Panc1 (cell line): Measurements from ENCODE around the gene HNF1A.

Experiments used
- CTCF ChIP-seq: fragments of 450-650 bp; IDR thresholded peaks from 2 replicates; pipeline ENCODE4 v1.5.1; 2017; ENCODE audit warnings: mild to moderate bottlenecking
- POLR2AphosphoS5 ChIP-seq: IDR thresholded peaks from 2 replicates; pipeline ENCODE4 v1.6.1; 2012; ENCODE audit warnings: mild to moderate bottlenecking, low read depth, low read length, moderate library complexity

- TF ChIP-seq CTCF: peak; percentile 90
- no peak for TF ChIP-seq POLR2AphosphoS5
Observed at GRCh38 chr12:121005346-121005815, 27.0 kb downstream of the HNF1A start.
